Measurements from ENCODE around the gene ADD2.
"Not testable (repeated sequence)": the region's sequence is repeated elsewhere in the genome, so short reads cannot be mapped to it uniquely, and the experiment has no call there.

- not testable (repeated sequence) for TF ChIP-seq CTCF (IDR thresholded peaks at IDR 0.05; ENCODE audit: low read depth, low read length, poor library complexity, severe bottlenecking); EZH2phosphoT487 (IDR thresholded peaks at IDR 0.05; ENCODE audit: borderline replicate concordance, low read length)
Observed at GRCh38 chr2:70739492-70739891, 28.5 kb downstream of the ADD2 start.

Measured in DOHH2 (cell line).